ENCODE results near the gene INF2.

INF2 gene

GRCh38 chr14:104673481-104673880 is 15.9 kb upstream of the INF2 start:
- TF ChIP-seq CTCF (conservative IDR thresholded peaks at IDR 0.05; ENCODE audit: low read depth, low read length): no peak
- H3K4me3 ChIP-seq (ENCODE audit: low read depth, low read length): no peak overlapping the region
- no peak for DNase-seq (ENCODE audit: low read depth)

GRCh38 chr14:104675447-104675846 is 14.0 kb upstream of the INF2 start:
- DNase-seq (ENCODE audit: low read depth): no peak
- TF ChIP-seq CTCF (conservative IDR thresholded peaks at IDR 0.05; ENCODE audit: low read depth, low read length): no peak

GRCh38 chr14:104676130-104676693 is 13.2 kb upstream of the INF2 start:
- no peak for DNase-seq (ENCODE audit: low read depth)
- H3K4me3 ChIP-seq (ENCODE audit: low read depth, low read length): no peak overlapping the region
- no peak for TF ChIP-seq CTCF (conservative IDR thresholded peaks at IDR 0.05; ENCODE audit: low read depth, low read length)

More at GRCh38 chr14:104675447-104675846, 14.0 kb upstream of the INF2 start:
- H3K4me3 ChIP-seq (ENCODE audit: low read depth, low read length): no peak overlapping the region

- H3K4me3 ChIP-seq (ENCODE audit: low read depth, low read length): peak overlapping the region; percentile 64
Measured at GRCh38 chr14:104676694-104677511, 12.5 kb upstream of the INF2 start.

GRCh38 chr14:104677512-104678332 is 11.7 kb upstream of the INF2 start:
- DNase-seq (ENCODE audit: low read depth): peak; percentile 74
- TF ChIP-seq CTCF (conservative IDR thresholded peaks at IDR 0.05; ENCODE audit: low read depth, low read length): no peak
- peak overlapping the region; percentile 64 for H3K4me3 ChIP-seq (ENCODE audit: low read depth, low read length)

More at GRCh38 chr14:104676694-104677511, 12.5 kb upstream of the INF2 start:
- DNase-seq (ENCODE audit: low read depth): peak; percentile 31
- TF ChIP-seq CTCF (conservative IDR thresholded peaks at IDR 0.05; ENCODE audit: low read depth, low read length): no peak

- peak overlapping the region; percentile 64 for H3K4me3 ChIP-seq (ENCODE audit: low read depth, low read length)
- no peak for DNase-seq (ENCODE audit: low read depth)
- no peak for TF ChIP-seq CTCF (conservative IDR thresholded peaks at IDR 0.05; ENCODE audit: low read depth, low read length)
Measured at GRCh38 chr14:104678346-104678745, 11.1 kb upstream of the INF2 start.
